ENCODE results near the gene CLSTN2.

Gene CLSTN2

DNA sequence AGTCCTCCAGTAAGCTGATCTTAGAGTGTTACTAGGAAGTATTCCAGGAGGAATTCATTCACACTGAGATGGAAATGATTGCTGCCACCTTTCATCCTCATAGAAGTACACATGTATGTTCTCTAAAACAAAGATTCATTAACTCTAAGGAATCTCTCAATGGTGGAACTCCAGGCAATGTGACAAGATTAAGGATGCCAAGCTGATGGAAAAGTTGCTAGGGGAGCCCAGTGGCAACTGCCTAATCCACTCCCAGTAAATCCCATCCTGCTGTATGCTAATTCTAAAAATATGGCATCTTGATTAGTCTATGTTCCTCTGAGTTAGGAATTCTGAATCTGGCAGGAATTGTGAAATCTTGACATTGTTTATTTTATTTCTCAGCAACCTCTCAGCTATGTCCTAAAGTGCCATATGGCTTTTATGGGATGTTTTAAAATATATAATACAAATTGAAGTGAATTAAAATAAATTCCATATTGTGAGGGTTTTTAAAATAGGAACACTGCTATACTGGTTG, 532.9 kb downstream of the CLSTN2 start:
- no peak for DNase-seq

GRCh38 chr3:140468407-140468806, 533.4 kb downstream of the CLSTN2 start:
- no peak for DNase-seq

DNA sequence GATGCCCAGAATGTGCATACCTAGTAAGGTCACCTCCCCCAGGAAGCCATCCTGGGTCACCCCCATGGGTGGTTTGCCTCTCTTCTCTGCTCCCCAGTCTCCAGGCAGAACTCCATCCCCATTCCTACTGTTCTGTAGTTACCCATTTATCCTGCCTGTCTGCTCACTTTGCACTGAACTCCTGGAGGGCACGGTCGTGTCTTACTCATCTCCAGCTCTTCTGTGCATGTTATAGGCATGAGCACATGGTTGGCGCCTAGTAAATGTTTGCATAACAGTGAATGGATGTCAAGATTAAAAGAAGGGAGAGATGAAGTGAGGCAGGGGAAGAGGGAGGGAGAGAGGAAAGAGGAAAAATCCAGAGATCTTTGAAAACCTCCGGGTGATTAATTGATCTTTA, 534.5 kb downstream of the CLSTN2 start:
- DNase-seq, result no peak

DNA sequence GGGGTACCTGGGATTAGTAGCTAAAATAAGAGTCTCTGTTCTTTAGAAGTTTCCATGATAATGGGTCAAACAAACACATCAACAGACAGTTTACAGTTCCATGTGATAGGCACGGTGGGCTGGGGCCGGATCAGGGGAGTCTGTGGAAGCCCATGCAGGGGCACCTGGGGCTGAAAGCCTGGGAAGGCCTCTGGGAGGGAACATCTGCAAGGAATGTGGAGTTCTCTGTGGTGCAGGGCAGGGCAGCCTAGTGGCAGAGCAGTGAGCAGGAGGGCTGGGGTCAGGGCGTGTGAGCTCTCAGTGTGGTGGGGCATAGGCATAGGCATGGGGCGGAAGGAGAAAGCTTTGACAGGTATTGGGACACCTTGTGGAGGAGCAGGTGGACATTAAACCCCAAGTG, 535.2 kb downstream of the CLSTN2 start:
- DNase-seq, result no peak

DNA sequence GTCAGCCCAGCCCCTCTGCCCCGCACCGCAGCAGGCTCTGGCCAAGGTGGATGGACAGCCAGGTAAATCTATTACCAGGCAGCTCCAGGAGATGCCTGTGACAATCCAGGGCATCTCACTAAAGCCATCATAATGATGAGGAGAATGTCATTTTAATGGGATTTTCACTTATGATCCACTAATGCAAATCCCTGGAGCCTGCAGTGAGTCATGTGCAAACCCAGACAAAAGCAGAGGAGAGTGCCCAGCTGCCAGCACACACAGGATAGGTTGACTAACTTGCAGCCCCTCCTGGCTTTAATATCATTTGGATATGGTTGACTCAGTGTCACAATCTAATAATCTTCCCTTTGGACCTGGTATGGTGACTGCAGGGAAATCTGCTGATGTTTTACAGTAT, 536.0 kb downstream of the CLSTN2 start:
- no peak for DNase-seq

GRCh38 chr3:140472306-140473020, 537.5 kb downstream of the CLSTN2 start:
- DNase-seq, result no peak

DNA sequence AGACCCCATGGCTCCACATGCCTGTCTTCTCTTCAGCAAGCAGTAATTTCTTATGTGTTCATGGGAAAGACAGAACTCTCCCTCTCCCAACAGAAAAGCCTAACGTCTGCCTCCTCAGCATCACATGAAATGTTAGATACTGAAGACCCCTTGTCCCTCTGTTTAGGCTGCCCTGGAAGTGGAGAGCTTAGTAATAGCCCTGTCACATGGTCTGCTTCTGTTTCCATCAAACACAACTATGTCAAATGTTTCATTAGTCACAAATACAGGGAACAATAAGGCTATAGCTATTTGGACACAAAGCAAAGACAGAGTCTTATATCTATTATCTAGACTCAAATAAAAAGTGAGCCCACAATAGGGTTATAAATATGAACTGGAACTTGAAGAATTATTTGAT, 552.6 kb downstream of the CLSTN2 start:
- DNase-seq, result no peak

GRCh38 chr3:140493271-140493670, 558.3 kb downstream of the CLSTN2 start:
- DNase-seq, result no peak

- DNase-seq, result no peak
Observed at GRCh38 chr3:140494970-140495369, 560.0 kb downstream of the CLSTN2 start.

DNA sequence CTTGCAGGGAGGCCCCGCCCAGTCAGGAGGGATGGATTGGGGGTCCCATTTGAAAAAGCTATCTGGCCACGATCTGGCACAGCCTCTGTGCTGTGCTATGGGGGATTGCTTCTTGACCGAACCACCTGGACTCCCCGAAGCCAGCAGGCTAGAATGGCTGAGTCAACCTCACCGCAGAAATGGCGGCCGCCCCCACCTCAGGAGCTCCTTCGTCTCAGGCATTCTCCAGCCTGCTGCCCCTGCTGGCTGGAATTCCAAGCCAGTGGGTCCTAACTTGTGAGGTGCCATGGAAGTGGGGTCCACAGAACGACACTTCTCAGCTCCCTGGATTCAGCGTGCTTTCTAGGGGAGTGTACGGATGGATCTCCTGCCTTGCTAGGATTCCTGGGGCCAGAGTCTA, 562.3 kb downstream of the CLSTN2 start:
- DNase-seq, result no peak

- no peak for DNase-seq
Observed at GRCh38 chr3:140499114-140499757, 564.3 kb downstream of the CLSTN2 start.

DNA sequence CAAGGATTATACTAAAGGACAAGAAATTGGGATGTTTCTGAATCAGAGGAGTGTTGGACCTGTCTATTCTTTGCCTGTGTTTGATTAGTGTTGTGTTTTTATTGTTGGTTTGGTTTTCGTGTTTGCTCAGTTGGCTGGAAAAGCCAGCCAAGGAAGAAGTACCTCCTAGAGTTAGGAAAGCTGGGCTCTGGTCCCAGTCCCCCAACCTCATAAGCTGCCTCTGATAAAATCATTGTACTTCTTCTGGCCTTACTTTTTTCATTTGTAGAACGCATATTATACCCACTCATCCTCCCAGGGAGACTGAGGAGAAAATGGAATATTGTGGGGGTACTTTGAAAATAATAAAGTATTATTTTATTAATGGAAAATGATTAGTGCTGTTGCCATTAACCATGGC, 565.5 kb downstream of the CLSTN2 start:
- DNase-seq, result no peak

DNA sequence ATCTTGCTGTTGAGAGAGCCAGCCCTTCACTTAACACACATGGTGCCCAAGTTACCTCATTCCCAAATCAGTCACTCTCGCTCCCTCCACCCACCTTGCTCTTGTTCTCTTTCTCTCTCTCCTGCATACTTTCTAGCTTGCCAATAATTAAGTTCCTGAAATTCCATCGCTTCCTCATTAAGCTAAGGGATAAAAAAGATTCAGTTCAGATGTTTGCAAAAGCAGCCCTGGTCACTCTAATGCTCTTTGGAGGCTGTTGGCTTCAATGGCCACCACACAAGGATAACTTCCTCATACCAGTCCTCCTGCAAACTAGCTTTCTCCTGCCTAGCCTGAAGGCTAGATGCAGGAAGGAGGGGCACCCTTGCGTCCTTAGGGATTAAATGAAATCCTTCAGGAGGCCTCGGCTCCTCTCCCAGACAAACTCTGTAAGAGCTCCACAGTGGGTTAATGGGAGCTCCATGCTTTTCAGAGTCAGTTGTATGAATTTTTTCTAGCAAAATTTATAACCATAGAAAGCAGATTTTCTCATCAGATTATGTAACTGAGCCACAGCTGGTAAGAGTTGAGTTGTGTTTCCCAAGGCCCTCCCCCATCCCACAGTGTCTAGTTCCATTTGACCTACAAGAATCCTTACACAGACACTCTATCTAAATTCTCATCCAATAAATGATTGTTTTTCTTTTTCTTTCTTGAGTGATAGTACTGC, 566.2 kb downstream of the CLSTN2 start:
- no peak for DNase-seq

GRCh38 chr3:140501770-140502364, 566.9 kb downstream of the CLSTN2 start:
- no peak for DNase-seq

GRCh38 chr3:140505213-140505612, 570.2 kb downstream of the CLSTN2 start:
- DNase-seq, result no peak

GRCh38 chr3:140505876-140506275, 570.9 kb downstream of the CLSTN2 start:
- DNase-seq, result no peak

- no peak for DNase-seq
Observed at GRCh38 chr3:140508550-140508949, 573.6 kb downstream of the CLSTN2 start.

DNA sequence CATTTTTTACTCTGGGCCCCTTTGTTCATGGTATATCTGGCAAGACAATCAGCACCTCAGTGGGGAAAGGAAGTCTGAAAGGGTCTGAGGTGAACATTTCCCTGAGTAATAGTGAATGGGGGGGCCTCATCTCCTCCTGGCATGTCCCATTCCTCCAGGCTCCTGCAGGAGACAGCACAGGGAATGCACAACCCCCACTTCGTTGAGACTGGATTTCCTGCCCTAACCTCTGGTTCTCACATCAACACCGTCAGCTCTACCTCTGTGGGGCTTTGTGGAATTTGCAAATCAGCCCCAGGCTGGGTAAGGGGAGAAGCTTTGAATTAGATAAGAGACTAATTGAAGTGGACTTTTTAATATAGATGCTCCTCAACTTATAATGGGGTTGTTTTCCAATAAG, 574.5 kb downstream of the CLSTN2 start:
- DNase-seq, result no peak

GRCh38 chr3:140510303-140510861, 575.4 kb downstream of the CLSTN2 start:
- no peak for DNase-seq

DNA sequence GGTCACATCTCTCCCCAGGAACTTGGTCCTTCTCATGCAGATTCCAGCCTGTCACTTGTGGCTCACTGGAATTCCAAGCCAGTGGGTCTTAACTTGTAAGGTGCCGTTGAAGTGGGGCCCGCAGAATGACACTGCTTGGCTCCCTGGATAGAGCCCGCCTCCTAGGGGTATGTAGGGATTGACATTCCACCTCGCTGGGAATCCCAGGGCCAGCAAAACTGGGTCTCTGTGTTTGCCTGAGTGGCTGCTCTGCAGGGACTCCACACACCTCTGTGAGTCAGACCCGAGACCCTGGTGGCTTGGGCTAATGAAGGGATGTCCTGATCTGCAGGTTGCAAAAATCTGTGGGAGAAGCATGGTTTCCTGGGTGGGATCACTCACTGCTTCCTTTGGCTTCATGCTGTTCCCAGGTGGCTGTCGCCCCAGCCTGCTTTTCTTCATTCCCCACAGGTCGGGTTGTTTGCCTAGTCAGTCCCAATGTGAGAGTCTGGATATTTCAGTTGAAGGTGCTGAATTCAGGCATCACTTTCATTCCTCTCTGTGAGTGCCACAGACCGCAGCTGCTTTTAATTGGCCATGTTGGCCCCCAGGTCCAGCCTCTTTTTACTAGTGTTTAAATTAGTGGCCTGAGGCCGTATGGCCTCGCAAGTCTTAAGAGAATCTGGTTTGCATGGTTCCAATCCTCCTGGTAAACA, 586.9 kb downstream of the CLSTN2 start:
- DNase-seq, result no peak

DNA sequence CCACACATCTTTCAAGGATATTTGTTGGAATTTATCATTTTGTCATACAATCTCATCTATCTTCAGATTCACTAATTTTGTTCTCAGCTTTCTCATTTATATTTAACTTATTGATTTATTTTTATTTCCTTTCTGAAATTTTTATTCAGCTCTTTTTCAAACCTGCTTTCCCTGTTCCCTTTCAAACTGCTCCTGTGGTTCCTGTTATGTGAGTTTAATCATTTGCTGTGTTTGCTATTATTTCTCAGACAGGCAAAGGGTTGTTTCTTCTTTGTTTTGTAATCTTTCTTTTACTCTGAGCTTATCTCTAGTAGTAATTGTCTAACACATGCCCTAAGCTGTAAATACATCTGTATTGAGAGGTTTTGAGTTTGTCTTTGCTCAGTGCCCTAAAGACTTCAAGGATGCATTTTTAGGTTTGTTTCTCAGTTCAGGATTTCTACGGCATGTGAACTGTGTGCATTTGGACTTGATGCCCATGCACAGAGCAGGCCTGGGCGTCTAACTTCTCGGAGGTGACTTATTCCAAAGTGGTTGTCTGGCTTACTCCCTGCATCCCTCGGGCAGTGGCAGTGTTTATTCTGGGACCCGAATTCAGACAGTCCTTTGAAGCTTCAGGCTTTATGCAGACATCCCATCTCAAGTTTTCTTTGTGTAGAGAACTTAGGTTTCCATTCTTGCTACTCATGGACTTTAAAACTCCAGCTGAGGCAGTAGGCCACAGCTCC, 587.8 kb downstream of the CLSTN2 start:
- DNase-seq, result no peak

DNA sequence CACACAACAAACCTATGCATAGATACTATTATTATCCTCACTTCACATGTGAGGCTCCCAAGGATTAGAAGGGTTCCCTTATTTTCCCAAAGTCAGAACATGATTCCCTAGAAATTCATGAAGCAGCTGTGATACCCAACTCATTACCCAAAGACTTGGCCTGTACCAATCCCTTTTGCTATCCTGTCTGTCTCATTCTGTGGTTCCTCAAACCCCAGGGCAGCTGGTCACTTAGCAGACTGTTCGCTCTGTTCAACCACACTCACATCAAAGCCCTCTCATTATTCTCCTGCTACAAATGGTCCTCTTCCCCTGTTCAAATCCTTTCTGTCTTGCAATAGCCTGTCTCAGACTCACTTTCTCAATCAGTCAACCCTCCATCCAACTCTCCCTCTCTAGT, 588.6 kb downstream of the CLSTN2 start:
- no peak for DNase-seq
